Measurements from ENCODE around the gene CSNK2A2. TPM values are rescaled to one million over a fixed set of nuclear protein-coding genes. Genes with fewer than 3 reads are reported as not detected.

The CSNK2A2 gene
- total RNA-seq, 1 donor from 2014 or later, result 79.4 TPM

DNA sequence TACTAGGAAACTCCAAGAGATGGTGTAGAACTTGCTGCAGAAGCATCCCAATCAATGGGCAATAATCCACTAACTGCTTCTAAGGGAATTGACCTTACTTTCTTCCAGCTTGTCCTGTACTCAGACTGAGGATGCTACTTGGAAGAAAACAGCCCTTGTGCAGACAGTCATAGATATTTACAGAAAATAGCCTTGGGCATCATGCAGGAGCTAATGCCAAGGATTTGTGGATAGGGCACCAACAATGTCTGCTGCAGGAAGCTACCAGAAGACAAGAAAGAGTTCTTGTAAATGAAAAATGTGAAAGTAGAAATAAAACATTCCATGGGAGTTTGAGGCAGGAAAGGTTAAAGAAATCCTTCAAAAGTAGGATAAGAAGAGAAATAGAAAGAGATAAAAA lies 21.5 kb upstream of the CSNK2A2 start:
- Mint-ChIP-seq H3K9me3 (peaks cover 5% of the 10 kb centered on the region), H3K27ac (no peak overlapping the region), H3K4me3 (no peak overlapping the region), H3K4me1 (ENCODE audit: unreplicated experiment) (peaks cover 5% of the 10 kb centered on the region), H3K36me3 (no peaks in the 10 kb centered on the region), H3K27me3 (peaks cover 36% of the 10 kb centered on the region)
- TF ChIP-seq, protein P1, sequence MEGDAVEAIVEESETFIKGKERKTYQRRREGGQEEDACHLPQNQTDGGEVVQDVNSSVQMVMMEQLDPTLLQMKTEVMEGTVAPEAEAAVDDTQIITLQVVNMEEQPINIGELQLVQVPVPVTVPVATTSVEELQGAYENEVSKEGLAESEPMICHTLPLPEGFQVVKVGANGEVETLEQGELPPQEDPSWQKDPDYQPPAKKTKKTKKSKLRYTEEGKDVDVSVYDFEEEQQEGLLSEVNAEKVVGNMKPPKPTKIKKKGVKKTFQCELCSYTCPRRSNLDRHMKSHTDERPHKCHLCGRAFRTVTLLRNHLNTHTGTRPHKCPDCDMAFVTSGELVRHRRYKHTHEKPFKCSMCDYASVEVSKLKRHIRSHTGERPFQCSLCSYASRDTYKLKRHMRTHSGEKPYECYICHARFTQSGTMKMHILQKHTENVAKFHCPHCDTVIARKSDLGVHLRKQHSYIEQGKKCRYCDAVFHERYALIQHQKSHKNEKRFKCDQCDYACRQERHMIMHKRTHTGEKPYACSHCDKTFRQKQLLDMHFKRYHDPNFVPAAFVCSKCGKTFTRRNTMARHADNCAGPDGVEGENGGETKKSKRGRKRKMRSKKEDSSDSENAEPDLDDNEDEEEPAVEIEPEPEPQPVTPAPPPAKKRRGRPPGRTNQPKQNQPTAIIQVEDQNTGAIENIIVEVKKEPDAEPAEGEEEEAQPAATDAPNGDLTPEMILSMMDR (conservative IDR thresholded peaks at IDR 0.05), result no peak
- DNase-seq (ENCODE audit: extremely low spot score, unreplicated experiment), result no peak

DNA sequence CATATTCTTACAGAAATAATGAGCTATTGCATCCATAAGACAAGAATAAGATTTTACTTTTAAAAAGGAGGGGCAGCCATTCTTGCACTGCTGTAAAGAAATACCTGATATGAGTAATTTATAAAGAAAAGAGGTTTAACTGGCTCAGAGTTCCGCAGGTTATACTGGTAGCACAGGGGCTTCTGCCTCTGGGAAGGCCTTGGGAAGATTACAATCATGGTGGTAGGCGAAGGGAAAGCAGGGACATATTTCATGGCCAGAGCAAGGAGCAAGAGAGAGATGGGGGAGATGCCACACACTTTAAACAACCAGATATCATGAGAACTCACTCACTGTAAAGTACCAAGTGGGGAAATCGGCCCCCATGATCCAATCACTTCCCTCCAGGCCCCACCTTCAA lies 20.9 kb upstream of the CSNK2A2 start:
- H3K27me3 Mint-ChIP-seq, result peaks cover 35% of the 10 kb centered on the region
- no peak for DNase-seq (ENCODE audit: extremely low spot score, unreplicated experiment)
- no peaks in the 10 kb centered on the region for H3K36me3 Mint-ChIP-seq
- no peak overlapping the region for H3K27ac Mint-ChIP-seq
- no peak overlapping the region for H3K4me3 Mint-ChIP-seq
- TF ChIP-seq, protein P1 (conservative IDR thresholded peaks at IDR 0.05), result no peak
- H3K9me3 Mint-ChIP-seq, result peaks cover 5% of the 10 kb centered on the region
- peaks cover 5% of the 10 kb centered on the region for H3K4me1 Mint-ChIP-seq (ENCODE audit: unreplicated experiment)

DNA sequence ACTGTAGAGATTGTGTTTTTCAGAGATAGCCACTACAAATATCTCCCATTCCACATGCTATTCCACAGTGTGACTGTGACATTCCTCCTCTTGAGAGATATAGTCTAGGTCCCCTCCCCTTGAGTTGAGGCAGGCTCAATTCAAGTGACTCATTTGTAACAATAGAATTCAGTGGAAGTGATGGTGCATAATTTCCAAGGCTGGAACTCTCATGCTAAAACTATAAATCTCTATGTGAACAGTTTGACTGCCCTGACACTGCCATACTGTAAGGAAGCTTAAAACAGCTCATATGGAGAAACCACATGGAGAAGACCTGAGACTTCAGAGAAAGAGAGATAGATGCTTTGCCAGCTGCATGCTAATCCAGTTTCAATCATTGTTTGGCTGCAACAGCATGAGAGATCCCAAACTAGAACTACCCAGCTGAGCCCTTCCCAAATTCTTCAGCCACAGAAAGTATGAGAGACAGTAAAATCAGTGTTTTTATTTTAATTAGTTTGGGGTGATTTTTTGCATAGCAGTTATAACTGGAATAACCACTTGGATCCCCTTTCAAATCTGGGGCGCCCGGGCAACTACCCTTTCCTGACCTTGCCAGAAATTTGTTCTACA lies 19.5 kb upstream of the CSNK2A2 start:
- DNase-seq (ENCODE audit: extremely low spot score, unreplicated experiment), result no peak
- Mint-ChIP-seq H3K27me3 (peaks cover 42% of the 10 kb centered on the region), H3K9me3 (peaks cover 5% of the 10 kb centered on the region), H3K4me3 (no peak overlapping the region), H3K4me1 (ENCODE audit: unreplicated experiment) (peaks cover 5% of the 10 kb centered on the region), H3K36me3 (no peaks in the 10 kb centered on the region), H3K27ac (no peak overlapping the region)
- TF ChIP-seq, protein P1 (conservative IDR thresholded peaks at IDR 0.05), result no peak

DNA sequence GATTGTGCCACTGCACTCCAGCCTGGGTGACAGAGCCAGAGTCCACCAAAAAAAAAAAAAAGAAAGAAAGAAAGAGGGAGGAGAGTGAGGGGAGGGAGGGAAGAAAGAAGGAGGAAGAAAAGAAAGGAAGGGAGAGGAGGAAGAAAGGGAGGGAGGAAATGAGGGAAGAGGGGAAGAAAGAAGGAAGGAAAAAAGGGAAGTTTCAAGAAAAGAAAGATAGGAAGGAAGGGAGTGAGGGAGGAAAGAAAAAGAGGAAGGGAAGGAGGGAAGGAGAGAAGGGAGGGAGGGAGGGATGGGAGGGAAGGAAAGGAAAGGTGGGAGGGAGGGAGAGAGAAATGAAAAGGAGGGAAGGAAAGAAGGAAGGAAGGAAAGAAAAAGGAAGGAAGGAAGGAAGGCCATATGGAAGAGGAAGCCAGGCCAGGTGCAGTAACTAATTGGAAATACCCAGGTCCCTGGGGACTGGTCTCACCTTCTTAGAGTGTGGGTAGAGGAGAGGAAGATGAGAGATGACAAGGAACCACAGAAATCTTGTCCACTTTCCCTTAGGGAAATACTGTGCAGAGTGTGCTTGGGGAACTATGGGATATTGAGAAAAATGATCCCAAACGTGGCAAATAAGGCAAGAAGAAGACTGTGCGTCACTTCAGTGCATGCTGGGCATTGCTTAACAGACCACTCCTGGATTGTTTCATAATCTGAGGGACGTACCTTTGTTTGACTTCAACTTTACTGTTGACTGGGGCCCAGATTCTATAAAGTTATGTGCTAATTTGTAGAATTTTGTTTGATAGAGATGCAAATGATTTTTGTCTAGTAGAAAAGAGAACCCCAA lies 15.1 kb upstream of the CSNK2A2 start:
- Mint-ChIP-seq H3K4me3 (no peak overlapping the region), H3K36me3 (no peaks in the 10 kb centered on the region), H3K27ac (no peak overlapping the region), H3K9me3 (peaks cover 5% of the 10 kb centered on the region), H3K27me3 (peaks cover 44% of the 10 kb centered on the region), H3K4me1 (ENCODE audit: unreplicated experiment) (peaks cover 5% of the 10 kb centered on the region)
- TF ChIP-seq, protein P1 (conservative IDR thresholded peaks at IDR 0.05), result no peak
- no peak for DNase-seq (ENCODE audit: extremely low spot score, unreplicated experiment)

DNA sequence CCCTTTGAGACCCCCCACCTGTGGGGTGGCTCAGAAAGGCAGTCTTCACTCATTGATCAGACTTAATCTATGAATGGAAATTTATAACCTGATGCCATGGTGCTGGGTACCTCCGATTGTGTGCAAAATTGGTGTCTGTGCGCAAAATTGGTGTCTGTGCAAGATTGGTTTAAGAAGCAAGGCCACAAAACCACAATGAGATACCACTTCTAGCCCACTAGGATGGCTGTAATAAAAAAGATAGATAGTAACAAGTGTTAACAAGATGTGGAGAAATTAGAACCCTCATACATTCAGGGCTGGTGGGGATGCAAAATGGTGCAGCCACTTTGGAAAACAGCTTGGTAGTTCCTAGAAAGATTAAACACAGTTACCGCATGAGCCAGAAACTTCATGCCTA lies 13.9 kb upstream of the CSNK2A2 start:
- Mint-ChIP-seq H3K4me3 (no peak overlapping the region), H3K27ac (no peak overlapping the region), H3K9me3 (no peaks in the 10 kb centered on the region), H3K27me3 (peaks cover 44% of the 10 kb centered on the region), H3K4me1 (ENCODE audit: unreplicated experiment) (peaks cover 5% of the 10 kb centered on the region), H3K36me3 (no peaks in the 10 kb centered on the region)
- TF ChIP-seq, protein P1 (conservative IDR thresholded peaks at IDR 0.05), result no peak
- no peak for DNase-seq (ENCODE audit: extremely low spot score, unreplicated experiment)
